HG02588 (cell line): ENCODE measurements around the gene QTRT2.

Source experiments
- ATAC-seq: cut with Tn5 transposase; IDR thresholded peaks from one replicate; pipeline ENCODE4 v1.9.1; 2021; ENCODE audit warnings: mild to moderate bottlenecking, moderate library complexity; ENCODE audit not compliant: unreplicated experiment

QTRT2 gene

GRCh38 chr3:114076711-114077110, 20.2 kb downstream of the QTRT2 start:
- no peak for ATAC-seq

- no peak for ATAC-seq
These were observed 21.6 kb downstream of the QTRT2 start for GRCh38 chr3:114078126-114078525.

GRCh38 chr3:114079761-114080160, 23.2 kb downstream of the QTRT2 start:
- no peak for ATAC-seq

- no peak for ATAC-seq
These were observed 23.7 kb downstream of the QTRT2 start for GRCh38 chr3:114080201-114080600.

GRCh38 chr3:114081037-114081436, 24.5 kb downstream of the QTRT2 start:
- no peak for ATAC-seq

- no peak for ATAC-seq
These were observed 26.6 kb downstream of the QTRT2 start for GRCh38 chr3:114083112-114083511.

GRCh38 chr3:114086356-114086755, 29.8 kb downstream of the QTRT2 start:
- no peak for ATAC-seq

- no peak for ATAC-seq
These were observed 33.1 kb downstream of the QTRT2 start for GRCh38 chr3:114089675-114090074.

GRCh38 chr3:114092151-114093015, 35.8 kb downstream of the QTRT2 start:
- ATAC-seq: no peak

- ATAC-seq: no peak
These were observed 36.5 kb downstream of the QTRT2 start for GRCh38 chr3:114093016-114093380.

- ATAC-seq: no peak
These were observed 37.1 kb downstream of the QTRT2 start for GRCh38 chr3:114093596-114093995.

GRCh38 chr3:114095796-114096195, 39.3 kb downstream of the QTRT2 start:
- ATAC-seq: no peak

GRCh38 chr3:114101101-114101500, 44.6 kb downstream of the QTRT2 start:
- ATAC-seq: no peak

- no peak for ATAC-seq
These were observed 46.6 kb downstream of the QTRT2 start for GRCh38 chr3:114103181-114103580.

GRCh38 chr3:114103858-114104257, 47.3 kb downstream of the QTRT2 start:
- ATAC-seq: no peak

- ATAC-seq: no peak
These were observed 47.9 kb downstream of the QTRT2 start for GRCh38 chr3:114104414-114104813.

GRCh38 chr3:114108137-114108536, 51.6 kb downstream of the QTRT2 start:
- no peak for ATAC-seq

- ATAC-seq: no peak
These were observed 53.9 kb downstream of the QTRT2 start for GRCh38 chr3:114110439-114110838.

- ATAC-seq: no peak
These were observed 54.7 kb downstream of the QTRT2 start for GRCh38 chr3:114111060-114111770.

- no peak for ATAC-seq
These were observed 56.2 kb downstream of the QTRT2 start for GRCh38 chr3:114112696-114113095.

- ATAC-seq: no peak
These were observed 58.2 kb downstream of the QTRT2 start for GRCh38 chr3:114114719-114115118.

GRCh38 chr3:114115143-114115542, 58.6 kb downstream of the QTRT2 start:
- no peak for ATAC-seq
